GM23338 (cell line): ENCODE measurements around the gene DDX5. TPM values are rescaled to one million over a fixed set of nuclear protein-coding genes. Genes with fewer than 3 reads are reported as not detected.

Experiments used
- ATAC-seq: fragments of 200-7000 bp; cut with Tn5 transposase; 3 replicates; pipeline ENCODE4 v1.9.1; 2020
- DNase-seq: peaks from one replicate; pipeline ENCODE4 v3.0.0-alpha.2; 2015; ENCODE audit warnings: low spot score
- H2AFZ ChIP-seq: fragments of 200-600 bp; sonication (generic); 2 replicates; pipeline ENCODE4 v1.8.0; 2016; ENCODE audit warnings: antibody characterized with exemption, mild to moderate bottlenecking, moderate library complexity
- H3F3A ChIP-seq: fragments of 200-600 bp; sonication (generic); replicated peaks from 2 replicates; pipeline ENCODE4 v1.8.0; 2017; ENCODE audit warnings: antibody characterized with exemption, mixed run types, low read depth
- H3K27ac ChIP-seq: fragments of 200-600 bp; sonication (generic); 2 replicates; pipeline ENCODE4 v1.6.1; 2016; ENCODE audit warnings: low read depth
- H3K27me3 ChIP-seq: fragments of 200-600 bp; sonication (generic); 2 replicates; pipeline ENCODE4 v1.8.0; 2016; ENCODE audit warnings: mild to moderate bottlenecking, mixed run types, moderate library complexity; ENCODE audit not compliant: insufficient read depth
- H3K36me3 ChIP-seq: fragments of 200-600 bp; sonication (generic); 2 replicates; pipeline ENCODE4 v1.8.0; 2016; ENCODE audit warnings: mild to moderate bottlenecking; ENCODE audit not compliant: insufficient read depth
- H3K4me1 ChIP-seq: fragments of 200-600 bp; sonication (generic); 2 replicates; pipeline ENCODE4 v1.8.0; 2016; ENCODE audit warnings: mild to moderate bottlenecking, moderate library complexity; ENCODE audit not compliant: insufficient read depth
- H3K4me2 ChIP-seq: fragments of 200-600 bp; sonication (generic); 2 replicates; pipeline ENCODE4 v1.7.1; 2017; ENCODE audit warnings: mixed run types
- H3K4me3 ChIP-seq: fragments of 200-600 bp; sonication (generic); 2 replicates; pipeline ENCODE4 v1.6.1; 2016; ENCODE audit warnings: mixed run types
- H3K79me2 ChIP-seq: fragments of 200-600 bp; sonication (generic); replicated peaks from 2 replicates; pipeline ENCODE4 v1.8.0; 2017; ENCODE audit warnings: mild to moderate bottlenecking; ENCODE audit not compliant: insufficient read depth
- H3K9me2 ChIP-seq: fragments of 200-600 bp; sonication (generic); 2 replicates; pipeline ENCODE4 v1.8.0; 2017; ENCODE audit not compliant: insufficient read depth
- H4K20me1 ChIP-seq: fragments of 200-600 bp; sonication (generic); replicated peaks from 2 replicates; pipeline ENCODE4 v1.8.0; 2017; ENCODE audit warnings: mild to moderate bottlenecking; ENCODE audit not compliant: insufficient read depth
- H3K27ac Mint-ChIP-seq: 2 replicates; pipeline ENCODE4 v1.8.0; 2020; ENCODE audit warnings: inconsistent platforms, mild to moderate bottlenecking, moderate library complexity, mixed read lengths
- H3K27me3 Mint-ChIP-seq: 3 replicates; pipeline ENCODE4 v1.8.0; 2022; ENCODE audit warnings: low read depth, mild to moderate bottlenecking, moderate library complexity, mixed read lengths, inconsistent platforms; ENCODE audit not compliant: insufficient read depth, poor library complexity
- H3K36me3 Mint-ChIP-seq: 3 replicates; pipeline ENCODE4 v1.8.0; 2021; ENCODE audit warnings: low read depth, mild to moderate bottlenecking, inconsistent platforms, moderate library complexity, mixed read lengths
- H3K4me1 Mint-ChIP-seq: 3 replicates; pipeline ENCODE4 v1.8.0; 2020; ENCODE audit warnings: mild to moderate bottlenecking, inconsistent platforms, mixed read lengths
- H3K4me3 Mint-ChIP-seq: 3 replicates; pipeline ENCODE4 v1.8.0; 2021; ENCODE audit warnings: moderate library complexity, mild to moderate bottlenecking, inconsistent platforms, mixed read lengths
- H3K9me3 Mint-ChIP-seq: 3 replicates; pipeline ENCODE4 v1.8.0; 2020; ENCODE audit warnings: moderate library complexity, mild to moderate bottlenecking, inconsistent platforms, mixed read lengths
- CREB1 ChIP-seq: fragments of 250-450 bp; sonication (Bioruptor Pico); IDR thresholded peaks from 2 replicates; pipeline ENCODE4 v1.5.0; 2020; ENCODE audit warnings: low read depth, mild to moderate bottlenecking, moderate library complexity
- CTCF ChIP-seq, 2 experiments: fragments of 200-600 bp in 1 of 2; sonication (generic) in 1 of 2; conservative IDR thresholded peaks; 2 replicates each; pipeline versions ENCODE4 v1.5.1 to v1.6.1; 2016 to 2017; ENCODE audit warnings: antibody characterized with exemption in 2 of 2, low read depth in 2 of 2, mild to moderate bottlenecking in 2 of 2, moderate library complexity in 1 of 2
- ETS1 ChIP-seq: IDR thresholded peaks from 2 replicates; pipeline ENCODE4 v1.6.1; 2016; ENCODE audit warnings: antibody characterized with exemption
- EZH2 ChIP-seq: fragments of 200-600 bp; sonication (generic); IDR thresholded peaks from one replicate; pipeline ENCODE4 v1.8.0; 2017; ENCODE audit warnings: antibody characterized with exemption, mild to moderate bottlenecking, low read depth; ENCODE audit not compliant: unreplicated experiment
- EZH2phosphoT487 ChIP-seq: fragments of 200-600 bp; sonication (generic); IDR thresholded peaks from one replicate; pipeline ENCODE4 v1.8.1; 2018; ENCODE audit warnings: antibody characterized with exemption; ENCODE audit not compliant: unreplicated experiment
- JUNB ChIP-seq: IDR thresholded peaks from one replicate; pipeline ENCODE4 v1.6.1; 2016; ENCODE audit warnings: antibody characterized with exemption; ENCODE audit not compliant: unreplicated experiment
- NANOG ChIP-seq: IDR thresholded peaks from 2 replicates; pipeline ENCODE4 v1.6.1; 2016; ENCODE audit warnings: antibody characterized with exemption, borderline replicate concordance
- POLR2AphosphoS5 ChIP-seq: IDR thresholded peaks from 2 replicates; pipeline ENCODE4 v1.6.1; 2016; ENCODE audit warnings: antibody characterized with exemption, low read depth
- STAT1 ChIP-seq: IDR thresholded peaks from one replicate; pipeline ENCODE4 v1.6.1; 2016; ENCODE audit warnings: antibody characterized with exemption; ENCODE audit not compliant: unreplicated experiment
- ZNF462 ChIP-seq: fragments of 250-450 bp; sonication (Bioruptor Pico); IDR thresholded peaks from 2 replicates; pipeline ENCODE4 v1.5.0; 2020; ENCODE audit warnings: mild to moderate bottlenecking, moderate library complexity
- polyA plus RNA-seq: library from polyadenylated mRNA; unstranded; fragments of >200 nt; fragmentation: Nextera tagmentation; extraction: Ambion mirVana; gene quantifications from 2 replicates; pipeline ENCODE4 v1.2.1, GENCODE V29; 2016
- total RNA-seq: library from RNA; depleted of rRNA; stranded (reverse); fragments of >200 nt; shearing (Covaris generic); gene quantifications from 2 replicates; pipeline ENCODE4 v1.2.3, GENCODE V29; 2014

The DDX5 gene
- total and polyA plus RNA-seq, 2 experiments from 2014 or later = 400 to 447 TPM

GRCh38 chr17:64488301-64488700, 17.8 kb downstream of the DDX5 start:
- H3K27me3 Mint-ChIP-seq = peaks cover 5% of the 10 kb centered on the region
- H3K9me2 ChIP-seq = no peaks in the 10 kb centered on the region
- H3K36me3 ChIP-seq = peaks cover 63% of the 10 kb centered on the region

More at GRCh38 chr17:64488301-64488700, 17.8 kb downstream of the DDX5 start:
- Histone ChIP-seq H3K4me3 (no peak overlapping the region), H2AFZ (no peak overlapping the region), H3K27me3 (no peaks in the 10 kb centered on the region), H3K27ac (no peak overlapping the region), H3F3A (peaks cover 3% of the 10 kb centered on the region; the same call in 1 of the 2 replicates), H3K4me1 (no peaks in the 10 kb centered on the region), H3K79me2 (peaks cover 7% of the 10 kb centered on the region; the same call in 1 of the 2 replicates), H3K4me2 (no peak overlapping the region), H4K20me1 (peaks cover 10% of the 10 kb centered on the region)
- Mint-ChIP-seq H3K4me1 (no peaks in the 10 kb centered on the region), H3K4me3 (no peak overlapping the region), H3K9me3 (peaks cover 14% of the 10 kb centered on the region), H3K36me3 (peaks cover 95% of the 10 kb centered on the region), H3K27ac (no peak overlapping the region)
- DNase-seq = no peak
- TF ChIP-seq JUNB (no peak), NANOG (no peak), POLR2AphosphoS5 (no peak), EZH2 (no peak), ZNF462 (CRISPR knock-in tag) (no peak), ETS1 (no peak), STAT1 (no peak), CTCF (conservative IDR thresholded peaks at IDR 0.05; ENCODE audit: low read depth in 2 of 2) (no peak), CREB1 (CRISPR knock-in tag) (no peak), EZH2phosphoT487 (no peak)
- ATAC-seq = no peak
